Measurements from ENCODE around the gene ZNF670. TPM values are rescaled to one million over a fixed set of nuclear protein-coding genes. Genes with fewer than 3 reads are reported as not detected.
"Not testable (repeated sequence)": the region's sequence is repeated elsewhere in the genome, so short reads cannot be mapped to it uniquely, and the experiment has no call there.

ZNF670 gene
- total RNA-seq, 2 donors from 2014 or later = 1.5 to 1.8 TPM

DNA sequence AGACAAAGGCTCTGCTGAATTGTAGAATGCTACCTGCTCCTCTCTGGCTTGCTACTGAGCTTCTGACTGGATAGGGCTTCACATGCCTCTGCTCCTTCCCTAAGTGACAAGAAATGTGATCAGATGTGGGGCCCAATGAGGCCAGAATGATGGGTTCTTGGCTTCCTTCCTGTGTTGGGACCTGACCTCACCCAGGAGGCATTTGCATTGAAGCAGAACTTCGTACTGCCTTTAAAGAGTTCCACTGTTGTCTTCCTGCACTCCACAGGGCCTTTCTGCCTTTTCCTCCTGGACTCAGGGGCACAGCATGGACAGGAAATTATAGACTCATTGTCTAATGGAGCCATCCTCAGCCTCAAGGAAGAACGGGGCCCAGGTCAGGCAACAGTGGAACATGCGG lies 14.3 kb downstream of the ZNF670 start:
- no peak for DNase-seq
- no peak for ATAC-seq
- intact Hi-C loops (cut with DNase I) = no loop called here

DNA sequence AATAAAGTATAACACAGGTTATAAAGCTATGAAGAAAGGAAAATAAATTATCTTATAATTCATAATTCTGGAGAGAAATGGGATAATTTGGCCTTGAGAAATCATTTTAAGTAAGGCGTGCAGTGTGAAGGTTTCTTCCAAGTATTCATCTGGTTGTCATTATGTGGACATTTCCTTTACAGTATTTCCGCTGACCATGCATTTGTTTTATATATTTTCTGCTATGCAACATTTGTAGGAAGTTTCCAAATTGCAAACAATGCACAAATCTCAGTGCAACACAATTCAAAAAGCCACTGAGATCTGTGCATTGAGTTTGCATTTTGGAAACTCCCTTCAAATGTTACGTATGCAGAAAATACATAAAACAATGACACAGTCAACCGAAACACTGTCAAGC lies 17.8 kb downstream of the ZNF670 start:
- intact Hi-C loops (cut with DNase I) = no loop called here
- ATAC-seq = no peak
- DNase-seq = no peak

DNA sequence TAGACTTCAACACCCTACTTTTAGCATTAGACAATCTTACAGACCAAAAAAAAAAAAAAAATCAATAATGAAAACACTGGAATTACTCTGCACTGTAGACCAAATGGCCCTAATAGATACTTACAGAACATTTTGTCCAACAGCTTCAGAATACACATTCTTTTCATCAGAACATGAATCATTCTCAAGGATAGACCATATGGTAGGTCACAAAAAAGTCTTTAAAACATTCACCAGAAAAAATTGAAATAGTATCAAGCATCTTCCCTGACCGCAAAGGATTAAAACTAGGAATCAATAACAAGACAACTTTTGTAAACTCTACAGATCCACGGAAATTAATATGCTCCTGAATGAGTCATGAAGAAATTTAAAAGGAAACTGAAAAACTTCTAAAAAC lies 22.5 kb downstream of the ZNF670 start:
- DNase-seq (no peak), ATAC-seq (no peak)
- intact Hi-C loops (cut with DNase I) = no loop called here

DNA sequence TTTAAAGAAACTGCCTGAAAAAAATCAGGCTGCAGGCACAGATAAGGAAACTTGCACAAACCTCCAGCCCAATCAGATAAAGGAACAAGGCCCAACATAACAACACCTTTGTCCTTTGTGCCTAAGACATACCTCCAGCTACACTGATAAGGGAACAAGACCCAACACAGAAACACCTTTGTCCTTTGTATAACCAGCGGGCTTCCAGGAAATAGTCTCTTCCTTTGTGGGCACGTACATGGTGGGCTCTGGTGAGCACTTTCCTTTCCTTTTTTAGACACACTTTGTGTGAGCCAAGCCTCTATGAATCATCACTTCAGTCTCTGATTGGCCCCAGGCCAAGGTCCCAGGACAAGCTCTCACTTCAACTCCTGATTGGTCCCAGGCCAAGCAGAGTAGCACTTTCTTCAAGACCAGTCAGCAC lies 23.6 kb downstream of the ZNF670 start:
- ATAC-seq (peak in 1 of 2 donors; percentile 68), DNase-seq (no peak)
- intact Hi-C loops (cut with DNase I) = no loop called here

DNA sequence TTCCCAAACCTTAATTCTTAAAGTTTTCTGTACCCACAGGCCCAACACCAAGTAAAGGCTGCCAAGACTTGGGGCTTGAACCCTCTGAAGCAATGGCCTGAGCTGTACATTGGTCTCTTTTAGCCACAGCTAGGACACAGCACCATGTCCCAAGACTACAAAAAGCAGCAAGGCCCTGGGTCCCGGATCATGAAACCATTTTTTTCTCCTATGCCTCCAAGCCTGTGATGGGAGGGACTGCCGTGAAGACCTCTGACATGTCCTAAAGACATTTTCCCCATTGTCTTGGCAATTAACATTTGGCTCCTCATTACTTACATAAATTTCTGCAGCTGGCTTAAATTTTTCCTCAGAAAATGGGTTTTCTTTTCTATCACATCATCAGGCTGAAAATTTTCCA lies 30.9 kb downstream of the ZNF670 start:
- ATAC-seq (no peak), DNase-seq (no peak)
- intact Hi-C loops (cut with DNase I) = loop anchor here in 1 of 2 donors (10.0 kb wide), 1 partner anchor 327 kb away; no protein-coding TSS in a partner anchor

DNA sequence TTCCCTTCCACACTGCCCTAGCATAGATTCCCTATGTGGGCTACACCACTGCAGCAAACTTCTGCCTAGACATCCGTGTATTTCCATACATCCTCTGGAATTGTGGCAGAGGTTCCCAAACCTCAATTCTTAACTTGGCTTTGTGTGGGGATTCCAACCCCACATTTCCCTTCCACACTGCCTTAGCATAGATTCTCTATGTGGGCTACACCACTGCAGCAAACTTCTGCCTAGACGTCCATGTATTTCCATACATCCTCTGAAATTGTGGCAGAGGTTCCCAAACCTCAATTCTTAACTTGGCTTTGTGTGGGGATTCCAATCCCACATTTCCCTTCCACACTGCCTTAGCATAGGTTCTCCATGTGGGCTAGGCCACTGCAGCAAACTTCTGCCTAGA lies 31.4 kb downstream of the ZNF670 start:
- intact Hi-C loops (cut with DNase I) = loop anchor here in 1 of 2 donors (10.0 kb wide), 1 partner anchor 328 kb away; no protein-coding TSS in a partner anchor

DNA sequence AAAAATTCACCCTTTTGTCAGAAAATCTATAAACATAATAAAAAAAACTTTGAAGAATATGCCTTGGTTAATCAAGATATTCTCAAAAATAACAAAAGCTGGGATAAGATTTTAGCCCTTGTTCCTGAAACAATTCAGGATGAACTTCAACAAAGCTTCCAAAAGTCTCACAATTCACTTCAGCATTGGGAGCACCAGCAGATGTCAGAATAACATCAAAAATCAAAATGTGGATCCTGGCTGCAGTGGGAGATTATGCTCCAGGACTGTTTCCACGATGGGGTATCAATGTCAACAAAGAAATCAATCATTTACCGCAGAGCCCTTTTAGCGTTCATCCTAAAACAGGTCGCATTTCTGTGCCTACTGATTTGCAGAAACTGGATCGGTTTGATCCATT lies 35.2 kb downstream of the ZNF670 start:
- no peak for ATAC-seq
- DNase-seq = no peak
- intact Hi-C loops (cut with DNase I) = loop anchor here in 1 of 2 donors (10.0 kb wide), 1 partner anchor 331 kb away; no protein-coding TSS in a partner anchor

More for the DNA sequence above, 31.4 kb downstream of the ZNF670 start:
- DNase-seq (no peak), ATAC-seq (no peak)

DNA sequence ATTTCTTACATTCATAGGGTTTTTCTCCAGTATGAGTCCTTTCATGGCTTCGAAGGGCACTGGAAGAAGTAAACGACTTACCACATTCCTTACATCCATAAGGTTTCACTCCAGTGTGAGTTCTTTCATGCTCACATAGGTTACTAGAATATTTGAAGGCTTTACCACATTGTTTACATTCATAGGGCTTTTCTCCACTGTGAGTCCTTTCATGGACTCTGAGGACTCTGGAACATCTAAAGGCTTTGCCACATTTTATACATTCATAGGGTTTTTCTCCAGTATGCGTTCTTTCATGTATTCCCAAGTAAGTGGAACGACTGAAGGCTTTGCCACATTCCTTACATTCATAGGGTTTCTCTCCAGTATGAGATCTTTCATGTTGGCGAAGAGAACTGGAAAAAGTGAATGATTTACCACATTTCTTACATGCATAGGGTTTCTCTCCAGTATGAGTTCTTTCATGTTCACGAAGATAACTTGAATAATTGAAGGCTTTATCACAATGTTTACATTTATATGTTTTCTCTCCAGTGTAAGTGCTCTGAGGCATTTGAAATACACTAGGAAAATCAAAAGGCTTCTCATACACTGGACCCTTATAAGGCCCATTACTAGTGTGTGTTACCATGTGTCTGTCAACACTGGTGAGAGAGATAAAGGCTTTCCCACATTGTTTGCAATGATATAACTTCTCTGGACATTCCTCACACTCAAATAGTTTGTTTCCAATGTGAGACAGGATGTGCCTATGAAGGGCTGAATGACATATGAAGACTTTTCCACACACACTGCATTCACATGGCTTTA lies 40.9 kb downstream of the ZNF670 start:
- intact Hi-C loops (cut with DNase I) = no loop called here
- no peak for DNase-seq
- no peak for ATAC-seq

DNA sequence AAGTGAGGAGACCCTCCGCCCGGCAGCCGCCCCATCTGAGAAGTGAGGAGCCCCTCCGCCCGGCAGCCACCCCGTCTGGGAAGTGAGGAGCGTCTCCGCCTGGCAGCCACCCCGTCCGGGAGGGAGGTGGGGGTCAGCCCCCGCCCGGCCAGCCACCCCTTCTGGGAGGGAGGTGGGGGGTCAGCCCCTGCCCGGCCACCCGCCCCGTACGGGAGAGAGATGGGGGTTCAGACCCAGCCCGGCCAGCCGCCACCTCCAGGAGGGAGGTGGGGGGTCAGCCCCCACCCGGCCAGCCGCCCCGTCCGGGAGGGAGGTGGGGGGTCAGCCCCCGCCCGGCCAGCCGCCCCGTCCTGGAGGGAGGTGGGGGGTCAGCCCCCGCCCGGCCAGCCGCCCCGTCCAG lies 46.3 kb downstream of the ZNF670 start:
- ATAC-seq; DNase-seq; intact Hi-C loops (cut with DNase I): not testable (repeated sequence)

Other genes starting within 250 kb of the ZNF670 start
- gene AHCTF1, start 146.9 kb downstream of the ZNF670 start, total RNA-seq = 10 to 100 TPM; 20.0 to 23.6 TPM
- gene ZNF695, start 70.8 kb downstream of the ZNF670 start, total RNA-seq = under 1 TPM; 0.12 to 0.26 TPM
- 1 to 10 TPM; 5.1 TPM for gene ZNF669, start 25.5 kb upstream of the ZNF670 start, total RNA-seq
- gene ZNF124, start 93.2 kb upstream of the ZNF670 start, total RNA-seq = 10 to 100 TPM in 1 of 2 donors, 1 to 10 TPM in 1; 10.0 to 15.5 TPM
- not detected for gene VN1R5, start 177.3 kb upstream of the ZNF670 start, total RNA-seq

Measured in left cardiac atrium (tissue), 4 donors.